Ascending aorta (tissue), 2 donors: ENCODE results near the gene TRAPPC3L. TPM values are rescaled to one million over a fixed set of nuclear protein-coding genes. Genes with fewer than 3 reads are reported as not detected.

ENCODE experiments used
- DNase-seq, 2 donors: peaks; one replicate each; pipeline ENCODE4 v3.0.0-alpha.2; 2019; ENCODE audit warnings: low spot score in 2 of 2
- H3K27ac ChIP-seq, 2 donors: fragments of 200-600 bp; sonication (generic); one replicate each; pipeline ENCODE4 v1.5.1; 2016 to 2017; ENCODE audit warnings: mild to moderate bottlenecking in 1 of 2
- H3K27me3 ChIP-seq: fragments of 200-600 bp; sonication (generic); one replicate; pipeline ENCODE4 v1.5.1; 2017
- H3K36me3 ChIP-seq, 2 donors: fragments of 200-600 bp; sonication (generic); one replicate each; pipeline ENCODE4 v1.5.1; 2016
- H3K4me1 ChIP-seq, 2 donors: fragments of 200-600 bp; sonication (generic); one replicate each; pipeline ENCODE4 v1.5.1; 2016 to 2017; ENCODE audit warnings: mild to moderate bottlenecking in 1 of 2
- H3K4me3 ChIP-seq, 2 donors: fragments of 200-600 bp; sonication (generic); one replicate each; pipeline ENCODE4 v1.5.1; 2016 to 2017; ENCODE audit warnings: mild to moderate bottlenecking in 1 of 2
- H3K9me3 ChIP-seq, 2 donors: fragments of 200-600 bp; sonication (generic); one replicate each; pipeline ENCODE4 v1.5.1; 2016
- intact Hi-C: fragments of 100-400 bp; cut with DNase I; formaldehyde crosslinking; loops from one replicate; pipeline ENCODE4 v1.15.1; 2023
- total RNA-seq: library from RNA; depleted of rRNA; stranded (reverse); fragments of >200 nt; gene quantifications from one replicate; pipeline ENCODE4 v1.1.0, GENCODE V29; 2016
- TF ChIP-seq, protein P1 (sequence below), 3 experiments: fragments of 200-600 bp in 2 of 3; fragments of 450-650 bp in 1 of 3; sonication (generic) in 2 of 3; IDR thresholded peaks; one replicate each; pipeline ENCODE4 v1.5.1; 2016 to 2019; ENCODE audit warnings: antibody characterized with exemption in 3 of 3, mild to moderate bottlenecking in 1 of 3, moderate library complexity in 1 of 3

TRAPPC3L gene
- total RNA-seq, 1 donor from 2014 or later: not detected

GRCh38 chr6:116533233-116533957, 12.1 kb downstream of the TRAPPC3L start:
- no peak overlapping the region for H3K27ac ChIP-seq
- TF ChIP-seq, protein P1, sequence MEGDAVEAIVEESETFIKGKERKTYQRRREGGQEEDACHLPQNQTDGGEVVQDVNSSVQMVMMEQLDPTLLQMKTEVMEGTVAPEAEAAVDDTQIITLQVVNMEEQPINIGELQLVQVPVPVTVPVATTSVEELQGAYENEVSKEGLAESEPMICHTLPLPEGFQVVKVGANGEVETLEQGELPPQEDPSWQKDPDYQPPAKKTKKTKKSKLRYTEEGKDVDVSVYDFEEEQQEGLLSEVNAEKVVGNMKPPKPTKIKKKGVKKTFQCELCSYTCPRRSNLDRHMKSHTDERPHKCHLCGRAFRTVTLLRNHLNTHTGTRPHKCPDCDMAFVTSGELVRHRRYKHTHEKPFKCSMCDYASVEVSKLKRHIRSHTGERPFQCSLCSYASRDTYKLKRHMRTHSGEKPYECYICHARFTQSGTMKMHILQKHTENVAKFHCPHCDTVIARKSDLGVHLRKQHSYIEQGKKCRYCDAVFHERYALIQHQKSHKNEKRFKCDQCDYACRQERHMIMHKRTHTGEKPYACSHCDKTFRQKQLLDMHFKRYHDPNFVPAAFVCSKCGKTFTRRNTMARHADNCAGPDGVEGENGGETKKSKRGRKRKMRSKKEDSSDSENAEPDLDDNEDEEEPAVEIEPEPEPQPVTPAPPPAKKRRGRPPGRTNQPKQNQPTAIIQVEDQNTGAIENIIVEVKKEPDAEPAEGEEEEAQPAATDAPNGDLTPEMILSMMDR (IDR thresholded peaks at IDR 0.05): no peak
- peaks cover 0 to 2% of the 10 kb centered on the region in 2 donors for H3K4me1 ChIP-seq
- DNase-seq: no peak
- no peaks in the 10 kb centered on the region for H3K9me3 ChIP-seq
- intact Hi-C loops: loop anchor here (5.0 kb wide), 2 partner anchors 86 to 161 kb away; partner anchors contain the start of gene DSE
- no peaks in the 10 kb centered on the region for H3K27me3 ChIP-seq
- H3K36me3 ChIP-seq: no peaks in the 10 kb centered on the region
- no peak overlapping the region for H3K4me3 ChIP-seq

DNA sequence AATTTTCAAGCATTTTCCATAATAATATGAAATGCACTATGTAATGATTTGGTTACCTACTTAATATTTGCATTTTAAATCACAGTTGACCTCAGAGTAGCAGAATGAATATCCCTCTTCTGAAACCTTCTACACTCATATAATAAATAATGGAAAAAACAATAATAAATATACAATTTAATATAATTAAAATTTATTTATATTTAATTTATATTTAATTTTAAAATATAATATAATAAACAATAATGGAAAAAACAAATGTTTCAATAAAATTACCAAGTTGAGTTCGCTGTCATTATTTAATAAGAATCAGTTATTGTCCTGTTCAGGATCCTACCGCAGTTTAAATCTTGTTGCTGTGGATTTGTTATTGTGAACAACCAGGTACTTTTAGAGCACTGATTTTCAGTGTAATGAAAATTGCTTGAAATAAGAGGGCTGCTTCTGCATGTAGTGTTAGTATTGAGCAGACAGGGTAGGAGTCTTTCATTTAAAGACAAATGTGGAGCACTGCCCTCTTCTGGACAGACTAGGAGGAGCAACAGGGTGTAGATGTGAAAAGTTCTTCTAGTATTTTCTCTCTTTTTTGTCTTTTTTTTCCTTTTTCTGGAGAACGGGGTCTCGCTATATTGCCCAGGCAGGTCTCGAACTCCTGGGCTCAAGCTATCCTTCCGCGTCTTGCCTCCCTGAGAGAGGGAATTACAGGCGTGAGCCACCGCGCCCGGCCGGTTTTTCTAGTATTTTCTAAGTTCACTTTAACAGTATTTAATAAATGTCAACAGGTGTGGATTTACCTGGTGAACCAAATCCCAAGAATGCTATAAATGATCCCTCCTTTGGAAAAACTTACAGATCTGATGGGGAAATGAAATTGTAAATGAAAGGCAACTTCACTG, 13.6 kb downstream of the TRAPPC3L start:
- intact Hi-C loops: loop anchor here (1.0 to 5.0 kb wide), 4 partner anchors 21 to 245 kb away; partner anchors contain the start of genes CALHM5 and DSE
- H3K27ac ChIP-seq: no peak overlapping the region
- no peaks in the 10 kb centered on the region for H3K27me3 ChIP-seq
- H3K4me1 ChIP-seq: peaks cover 0 to 2% of the 10 kb centered on the region in 2 donors
- peak in 1 of 2 donors; percentile 81 for DNase-seq
- no peak overlapping the region for H3K4me3 ChIP-seq
- no peaks in the 10 kb centered on the region for H3K9me3 ChIP-seq
- TF ChIP-seq, protein P1 (IDR thresholded peaks at IDR 0.05): peak; percentile 68 to 75 (median 73)
- H3K36me3 ChIP-seq: no peaks in the 10 kb centered on the region

DNA sequence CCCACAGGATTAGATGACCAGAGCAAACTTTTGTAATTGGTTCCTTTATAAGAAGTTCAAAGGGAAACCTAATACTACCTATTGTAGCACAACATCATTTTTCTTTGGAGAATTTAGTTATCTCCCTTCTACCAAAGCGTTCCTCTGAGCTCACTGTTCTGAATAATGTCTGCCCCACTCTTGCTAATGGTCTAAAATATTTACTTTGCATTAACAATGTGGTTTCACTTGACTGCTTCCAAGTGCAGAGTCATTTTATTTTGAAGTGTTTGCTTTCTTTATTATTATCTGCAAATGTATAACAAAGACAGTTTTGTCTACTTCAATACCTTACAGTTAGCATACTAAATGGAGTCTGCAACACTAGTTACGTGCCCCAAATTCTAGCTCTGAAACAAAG, 15.0 kb downstream of the TRAPPC3L start:
- intact Hi-C loops: loop anchor here (5.0 kb wide), 2 partner anchors 83 to 158 kb away; partner anchors contain the start of gene DSE
- H3K9me3 ChIP-seq: no peaks in the 10 kb centered on the region
- DNase-seq: no peak
- H3K36me3 ChIP-seq: no peaks in the 10 kb centered on the region
- peaks cover 0 to 2% of the 10 kb centered on the region in 2 donors for H3K4me1 ChIP-seq
- TF ChIP-seq, protein P1 (IDR thresholded peaks at IDR 0.05): no peak
- H3K27ac ChIP-seq: no peak overlapping the region
- no peaks in the 10 kb centered on the region for H3K27me3 ChIP-seq
- no peak overlapping the region for H3K4me3 ChIP-seq

GRCh38 chr6:116529466-116530290, 15.8 kb downstream of the TRAPPC3L start:
- Histone ChIP-seq H3K9me3 (no peaks in the 10 kb centered on the region), H3K36me3 (no peaks in the 10 kb centered on the region), H3K27me3 (no peaks in the 10 kb centered on the region), H3K27ac (no peak overlapping the region), H3K4me3 (no peak overlapping the region), H3K4me1 (peaks cover 0 to 2% of the 10 kb centered on the region in 2 donors)
- intact Hi-C loops: loop anchor here (5.0 kb wide), 2 partner anchors 82 to 157 kb away; partner anchors contain the start of gene DSE
- TF ChIP-seq, protein P1 (IDR thresholded peaks at IDR 0.05): no peak
- DNase-seq: no peak

DNA sequence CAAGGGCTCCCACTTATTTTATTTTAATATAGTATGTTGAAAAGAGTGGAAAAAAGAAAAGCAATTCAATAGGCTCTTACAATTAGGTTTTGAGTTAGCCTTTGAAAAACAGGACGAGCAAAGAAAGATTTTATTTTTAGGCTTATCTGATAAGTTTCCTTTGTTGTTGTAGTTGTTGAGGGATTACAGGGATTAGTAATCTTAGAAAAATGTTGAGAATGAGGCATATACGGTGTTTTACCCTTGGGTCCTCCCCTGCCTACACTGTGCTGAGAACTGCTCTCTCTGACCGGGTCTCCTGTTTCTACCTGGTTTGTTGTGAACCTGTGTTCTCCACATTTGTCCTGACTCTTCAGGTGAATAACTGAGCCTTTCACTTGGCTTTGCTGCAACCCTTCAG, 16.7 kb downstream of the TRAPPC3L start:
- no peaks in the 10 kb centered on the region for H3K9me3 ChIP-seq
- DNase-seq: no peak
- H3K27me3 ChIP-seq: no peaks in the 10 kb centered on the region
- H3K4me3 ChIP-seq: no peak overlapping the region
- intact Hi-C loops: no loop called here
- H3K4me1 ChIP-seq: peaks cover 0 to 2% of the 10 kb centered on the region in 2 donors
- TF ChIP-seq, protein P1 (IDR thresholded peaks at IDR 0.05): no peak
- no peaks in the 10 kb centered on the region for H3K36me3 ChIP-seq
- no peak overlapping the region for H3K27ac ChIP-seq
